PFSK-1 (cell line): Measurements from ENCODE around the gene KLHL3.

Experiments
- FOXP2 ChIP-seq: optimal IDR thresholded peaks from 2 replicates; pipeline ENCODE3; 2011; ENCODE audit warnings: borderline replicate concordance, control low read depth, inconsistent platforms; ENCODE audit not compliant: insufficient read depth; ENCODE audit errors: extremely low read length, extremely low read depth
- POLR2AphosphoS5 ChIP-seq: IDR thresholded peaks from 2 replicates; pipeline ENCODE4 v1.6.1; 2012; ENCODE audit warnings: low read depth, mild to moderate bottlenecking, control low read depth, low read length, moderate library complexity
- SIN3A ChIP-seq: IDR thresholded peaks from 2 replicates; pipeline ENCODE4 v1.6.1; 2012; ENCODE audit warnings: mild to moderate bottlenecking, low read length, moderate library complexity, borderline replicate concordance; ENCODE audit not compliant: insufficient read depth
- TAF1 ChIP-seq: IDR thresholded peaks from 2 replicates; pipeline ENCODE4 v1.6.1; 2012; ENCODE audit warnings: low read length, control low read depth, borderline replicate concordance; ENCODE audit not compliant: insufficient read depth
- TF ChIP-seq, protein P1 (sequence below), 2 experiments: IDR thresholded peaks; 2 replicates each; pipeline versions ENCODE4 v1.6.1 to v1.8.0; 2011 to 2012; ENCODE audit warnings: low read depth in 2 of 2, low read length in 2 of 2, control low read depth in 1 of 2, inconsistent platforms in 1 of 2, mild to moderate bottlenecking in 1 of 2, moderate library complexity in 1 of 2; ENCODE audit not compliant: insufficient read depth in 1 of 2

DNA sequence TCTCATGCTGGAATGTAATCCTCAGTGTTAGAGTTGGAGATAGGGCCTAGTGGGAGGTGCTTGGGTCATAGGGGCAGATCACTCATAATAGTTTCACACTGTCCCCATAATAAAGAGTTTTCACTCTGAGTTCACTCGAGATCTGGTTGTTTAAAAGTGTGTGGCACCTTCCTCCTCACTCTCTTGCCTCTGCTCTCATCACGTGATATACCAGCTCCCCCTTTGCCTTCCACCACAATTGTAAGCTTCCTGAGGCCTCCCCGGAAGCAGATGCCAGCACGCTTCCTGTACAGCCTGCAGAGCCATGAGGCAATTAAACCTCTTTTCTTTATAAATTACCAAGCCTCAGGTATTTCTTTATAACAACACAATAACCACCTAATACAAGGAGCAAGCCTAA is 3.8 kb upstream of the KLHL3 start:
- TF ChIP-seq, protein P1, sequence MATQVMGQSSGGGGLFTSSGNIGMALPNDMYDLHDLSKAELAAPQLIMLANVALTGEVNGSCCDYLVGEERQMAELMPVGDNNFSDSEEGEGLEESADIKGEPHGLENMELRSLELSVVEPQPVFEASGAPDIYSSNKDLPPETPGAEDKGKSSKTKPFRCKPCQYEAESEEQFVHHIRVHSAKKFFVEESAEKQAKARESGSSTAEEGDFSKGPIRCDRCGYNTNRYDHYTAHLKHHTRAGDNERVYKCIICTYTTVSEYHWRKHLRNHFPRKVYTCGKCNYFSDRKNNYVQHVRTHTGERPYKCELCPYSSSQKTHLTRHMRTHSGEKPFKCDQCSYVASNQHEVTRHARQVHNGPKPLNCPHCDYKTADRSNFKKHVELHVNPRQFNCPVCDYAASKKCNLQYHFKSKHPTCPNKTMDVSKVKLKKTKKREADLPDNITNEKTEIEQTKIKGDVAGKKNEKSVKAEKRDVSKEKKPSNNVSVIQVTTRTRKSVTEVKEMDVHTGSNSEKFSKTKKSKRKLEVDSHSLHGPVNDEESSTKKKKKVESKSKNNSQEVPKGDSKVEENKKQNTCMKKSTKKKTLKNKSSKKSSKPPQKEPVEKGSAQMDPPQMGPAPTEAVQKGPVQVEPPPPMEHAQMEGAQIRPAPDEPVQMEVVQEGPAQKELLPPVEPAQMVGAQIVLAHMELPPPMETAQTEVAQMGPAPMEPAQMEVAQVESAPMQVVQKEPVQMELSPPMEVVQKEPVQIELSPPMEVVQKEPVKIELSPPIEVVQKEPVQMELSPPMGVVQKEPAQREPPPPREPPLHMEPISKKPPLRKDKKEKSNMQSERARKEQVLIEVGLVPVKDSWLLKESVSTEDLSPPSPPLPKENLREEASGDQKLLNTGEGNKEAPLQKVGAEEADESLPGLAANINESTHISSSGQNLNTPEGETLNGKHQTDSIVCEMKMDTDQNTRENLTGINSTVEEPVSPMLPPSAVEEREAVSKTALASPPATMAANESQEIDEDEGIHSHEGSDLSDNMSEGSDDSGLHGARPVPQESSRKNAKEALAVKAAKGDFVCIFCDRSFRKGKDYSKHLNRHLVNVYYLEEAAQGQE (IDR thresholded peaks at IDR 0.05; ENCODE audit: insufficient read depth in 1 of 2, low read depth in 2 of 2, low read length in 2 of 2), result no peak
- TF ChIP-seq POLR2AphosphoS5 (no peak), SIN3A (no peak), FOXP2 (no peak), TAF1 (no peak)
